ENCODE data around the gene WDSUB1. TPM values are rescaled to one million over a fixed set of nuclear protein-coding genes. Genes with fewer than 3 reads are reported as not detected.

The WDSUB1 gene
- total RNA-seq, 1 donor from 2014 or later, result 8.6 TPM

DNA sequence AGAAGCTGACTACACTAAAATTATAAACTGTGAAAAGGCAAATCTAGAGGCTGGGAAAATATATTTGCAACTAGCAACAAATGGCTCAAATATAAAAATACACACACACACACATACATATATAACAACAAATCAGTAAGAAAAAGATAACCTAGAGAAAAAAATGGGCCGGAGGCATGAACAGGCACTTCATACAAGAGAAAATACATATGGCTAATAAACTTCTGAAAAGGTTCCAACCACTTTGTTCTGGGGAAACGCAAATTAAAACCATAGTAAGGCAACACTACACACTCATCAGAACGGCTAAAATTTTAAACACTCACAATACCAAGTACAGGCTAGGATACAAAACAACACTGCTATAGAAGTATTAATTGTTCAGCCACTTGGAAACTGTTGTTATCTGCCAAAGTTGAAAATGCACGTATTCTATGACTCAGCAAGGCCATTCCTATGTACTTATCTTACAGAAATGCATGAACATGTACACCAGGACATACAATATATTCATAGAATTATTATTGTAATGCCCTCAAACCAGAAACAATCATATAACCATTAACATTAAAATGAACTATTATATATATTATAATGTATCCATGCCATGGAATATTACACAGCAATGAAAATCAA lies 15.6 kb downstream of the WDSUB1 start:
- no peak overlapping the region for H3K27ac Mint-ChIP-seq
- intact Hi-C loops (cut with micrococcal nuclease), result no loop called here
- no peak overlapping the region for H3K4me3 Mint-ChIP-seq
- POLR2A ChIA-PET, result no interaction called here
- no peak for DNase-seq
- H3K27me3 Mint-ChIP-seq, result no peaks in the 10 kb centered on the region
- no peaks in the 10 kb centered on the region for H3K9me3 Mint-ChIP-seq
- CTCF ChIA-PET, result no interaction called here
- peaks cover 63% of the 10 kb centered on the region for H3K36me3 Mint-ChIP-seq (ENCODE audit: low read depth)
- TF ChIP-seq, protein P1, sequence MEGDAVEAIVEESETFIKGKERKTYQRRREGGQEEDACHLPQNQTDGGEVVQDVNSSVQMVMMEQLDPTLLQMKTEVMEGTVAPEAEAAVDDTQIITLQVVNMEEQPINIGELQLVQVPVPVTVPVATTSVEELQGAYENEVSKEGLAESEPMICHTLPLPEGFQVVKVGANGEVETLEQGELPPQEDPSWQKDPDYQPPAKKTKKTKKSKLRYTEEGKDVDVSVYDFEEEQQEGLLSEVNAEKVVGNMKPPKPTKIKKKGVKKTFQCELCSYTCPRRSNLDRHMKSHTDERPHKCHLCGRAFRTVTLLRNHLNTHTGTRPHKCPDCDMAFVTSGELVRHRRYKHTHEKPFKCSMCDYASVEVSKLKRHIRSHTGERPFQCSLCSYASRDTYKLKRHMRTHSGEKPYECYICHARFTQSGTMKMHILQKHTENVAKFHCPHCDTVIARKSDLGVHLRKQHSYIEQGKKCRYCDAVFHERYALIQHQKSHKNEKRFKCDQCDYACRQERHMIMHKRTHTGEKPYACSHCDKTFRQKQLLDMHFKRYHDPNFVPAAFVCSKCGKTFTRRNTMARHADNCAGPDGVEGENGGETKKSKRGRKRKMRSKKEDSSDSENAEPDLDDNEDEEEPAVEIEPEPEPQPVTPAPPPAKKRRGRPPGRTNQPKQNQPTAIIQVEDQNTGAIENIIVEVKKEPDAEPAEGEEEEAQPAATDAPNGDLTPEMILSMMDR (IDR thresholded peaks at IDR 0.05), result no peak
- no peak for ATAC-seq (ENCODE audit: low read depth)
- H3K4me1 Mint-ChIP-seq, result no peaks in the 10 kb centered on the region

DNA sequence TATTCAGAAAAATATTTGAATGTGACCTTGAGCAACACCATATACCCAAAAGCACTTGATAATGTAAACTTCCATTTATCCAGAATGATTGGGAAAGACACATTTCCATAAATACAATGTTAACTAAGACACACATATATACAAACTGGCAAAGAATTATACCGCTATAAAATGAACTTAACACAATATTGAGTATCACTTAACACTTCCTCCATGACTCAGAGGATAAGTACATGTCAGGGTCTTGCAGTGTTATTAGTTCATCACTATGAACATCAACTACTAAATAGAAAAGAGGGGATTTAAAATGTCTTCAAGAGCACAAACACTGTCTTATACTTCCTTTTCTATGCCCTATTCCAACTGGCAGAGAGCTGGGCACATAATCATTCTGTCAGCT lies 18.6 kb downstream of the WDSUB1 start:
- TF ChIP-seq, protein P1 (IDR thresholded peaks at IDR 0.05), result no peak
- H3K4me1 Mint-ChIP-seq, result no peaks in the 10 kb centered on the region
- no peak overlapping the region for H3K27ac Mint-ChIP-seq
- POLR2A ChIA-PET, result no interaction called here
- intact Hi-C loops (cut with micrococcal nuclease), result no loop called here
- H3K9me3 Mint-ChIP-seq, result no peaks in the 10 kb centered on the region
- H3K4me3 Mint-ChIP-seq, result no peak overlapping the region
- no peak for DNase-seq
- ATAC-seq (ENCODE audit: low read depth), result no peak
- no peaks in the 10 kb centered on the region for H3K27me3 Mint-ChIP-seq
- H3K36me3 Mint-ChIP-seq (ENCODE audit: low read depth), result peaks cover 64% of the 10 kb centered on the region
- CTCF ChIA-PET, result no interaction called here

DNA sequence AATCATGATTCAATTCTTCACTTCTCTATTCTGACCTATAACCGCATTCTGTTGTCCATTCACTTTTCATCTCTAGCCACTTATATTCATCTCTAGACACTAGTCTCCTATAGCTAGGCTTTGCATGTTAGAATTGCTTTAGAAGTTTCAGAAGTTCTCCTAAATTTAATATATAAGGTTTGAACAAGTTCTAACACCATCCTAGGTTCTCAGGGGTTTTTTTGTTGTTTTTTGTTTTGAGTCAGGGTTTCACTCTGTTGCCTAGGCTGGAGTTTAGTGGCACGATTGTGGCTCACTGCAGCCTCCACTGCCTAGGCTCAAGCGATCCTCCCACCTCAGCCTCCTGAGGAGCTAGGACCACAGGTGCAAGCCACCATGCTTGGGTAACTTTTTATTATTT lies 19.9 kb downstream of the WDSUB1 start:
- no peaks in the 10 kb centered on the region for H3K4me1 Mint-ChIP-seq
- H3K27me3 Mint-ChIP-seq, result no peaks in the 10 kb centered on the region
- peaks cover 59% of the 10 kb centered on the region for H3K36me3 Mint-ChIP-seq (ENCODE audit: low read depth)
- H3K27ac Mint-ChIP-seq, result no peak overlapping the region
- DNase-seq (no peak), ATAC-seq (ENCODE audit: low read depth) (no peak)
- CTCF ChIA-PET, result no interaction called here
- H3K4me3 Mint-ChIP-seq, result no peak overlapping the region
- POLR2A ChIA-PET, result no interaction called here
- no peaks in the 10 kb centered on the region for H3K9me3 Mint-ChIP-seq
- intact Hi-C loops (cut with micrococcal nuclease), result no loop called here
- TF ChIP-seq, protein P1 (IDR thresholded peaks at IDR 0.05), result no peak

DNA sequence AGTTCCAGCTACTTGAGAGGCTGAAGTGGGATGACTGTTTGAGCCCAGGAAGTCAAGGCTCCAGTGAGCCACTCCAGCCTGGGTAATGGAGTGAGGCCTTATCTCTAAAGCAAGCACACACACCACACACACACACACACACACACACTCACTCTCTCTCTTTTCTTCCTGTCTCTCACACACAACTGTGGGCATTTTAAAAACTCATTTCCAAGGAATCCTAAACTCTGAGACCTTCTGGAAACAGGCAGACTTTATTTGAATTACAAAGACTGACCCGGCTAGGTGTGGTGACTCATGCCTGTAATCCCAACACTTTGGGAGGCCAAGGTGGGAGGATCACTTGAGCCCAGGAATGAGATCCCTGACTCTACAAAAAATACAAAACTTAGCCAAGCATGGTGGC lies 21.3 kb downstream of the WDSUB1 start:
- H3K27me3 Mint-ChIP-seq, result no peaks in the 10 kb centered on the region
- ChIA-PET POLR2A (no interaction called here), CTCF (no interaction called here)
- peaks cover 49% of the 10 kb centered on the region for H3K36me3 Mint-ChIP-seq (ENCODE audit: low read depth)
- no peaks in the 10 kb centered on the region for H3K4me1 Mint-ChIP-seq
- TF ChIP-seq, protein P1 (IDR thresholded peaks at IDR 0.05), result no peak
- H3K27ac Mint-ChIP-seq, result no peak overlapping the region
- no peak for ATAC-seq (ENCODE audit: low read depth)
- intact Hi-C loops (cut with micrococcal nuclease), result no loop called here
- no peaks in the 10 kb centered on the region for H3K9me3 Mint-ChIP-seq
- no peak overlapping the region for H3K4me3 Mint-ChIP-seq
- no peak for DNase-seq

DNA sequence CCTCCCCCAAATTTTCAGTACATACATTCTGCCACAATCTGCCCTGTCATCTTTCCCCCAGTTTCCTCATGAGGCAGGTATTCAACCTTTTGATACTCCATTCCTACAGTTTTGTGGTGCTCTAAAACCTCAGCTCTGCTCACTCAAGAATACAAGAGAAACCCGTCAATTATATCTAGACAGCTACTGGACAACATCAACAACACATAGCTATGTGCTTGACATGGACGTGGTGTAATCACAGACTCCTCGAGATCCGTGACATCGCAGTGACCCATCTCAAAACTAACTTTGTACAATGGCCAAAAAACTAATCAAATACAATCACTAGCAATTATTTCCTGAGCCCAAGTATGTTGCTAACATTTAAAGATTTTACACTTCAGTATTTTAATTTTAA lies 23.6 kb downstream of the WDSUB1 start:
- H3K9me3 Mint-ChIP-seq, result no peaks in the 10 kb centered on the region
- POLR2A ChIA-PET, result no interaction called here
- no peaks in the 10 kb centered on the region for H3K27me3 Mint-ChIP-seq
- TF ChIP-seq, protein P1 (IDR thresholded peaks at IDR 0.05), result no peak
- peaks cover 44% of the 10 kb centered on the region for H3K36me3 Mint-ChIP-seq (ENCODE audit: low read depth)
- H3K4me1 Mint-ChIP-seq, result no peaks in the 10 kb centered on the region
- DNase-seq (no peak), ATAC-seq (ENCODE audit: low read depth) (no peak)
- CTCF ChIA-PET, result no interaction called here
- intact Hi-C loops (cut with micrococcal nuclease), result no loop called here
- H3K4me3 Mint-ChIP-seq, result no peak overlapping the region
- no peak overlapping the region for H3K27ac Mint-ChIP-seq
